ENCODE results near the gene ACVR1B. TPM values are rescaled to one million over a fixed set of nuclear protein-coding genes. Genes with fewer than 3 reads are reported as not detected.

Gene ACVR1B
- total RNA-seq (25.4 and 33.7 TPM in 2 replicates), polyA plus RNA-seq (25.5 and 29.0 TPM in 2 replicates), polyA minus RNA-seq (54.5 and 58.3 TPM in 2 replicates), Bru-seq, nascent RNA (percentile 82 among the genes with signal in this experiment), BruChase-seq, experiment 1, labeled RNA remaining after a 6-hour chase (percentile 71 among the genes with signal in this experiment), BruChase-seq, experiment 2, labeled RNA remaining after a 2-hour chase (percentile 78 among the genes with signal in this experiment)
- 23.9 and 24.1 TPM in 2 replicates for polyA plus RNA-seq (2011; cell fraction: cytosol; rRNA removed)
- 43.8 and 45.3 TPM in 2 replicates for polyA plus RNA-seq (2011; cell fraction: nucleus; rRNA removed)
- 21.7 and 26.2 TPM in 2 replicates for polyA plus RNA-seq (2012)
- 7.4 TPM for polyA minus RNA-seq (2011; cell fraction: cytosol; rRNA and poly(A)+ RNA removed)
- polyA minus RNA-seq (2011; cell fraction: nucleus; rRNA and poly(A)+ RNA removed): 24.5 and 28.9 TPM in 2 replicates
- long read RNA-seq, partial matches to known transcripts: 0 of 7 reads
- long read RNA-seq, other reads (novel, unspliced or antisense): 6 of 7 reads

DNA sequence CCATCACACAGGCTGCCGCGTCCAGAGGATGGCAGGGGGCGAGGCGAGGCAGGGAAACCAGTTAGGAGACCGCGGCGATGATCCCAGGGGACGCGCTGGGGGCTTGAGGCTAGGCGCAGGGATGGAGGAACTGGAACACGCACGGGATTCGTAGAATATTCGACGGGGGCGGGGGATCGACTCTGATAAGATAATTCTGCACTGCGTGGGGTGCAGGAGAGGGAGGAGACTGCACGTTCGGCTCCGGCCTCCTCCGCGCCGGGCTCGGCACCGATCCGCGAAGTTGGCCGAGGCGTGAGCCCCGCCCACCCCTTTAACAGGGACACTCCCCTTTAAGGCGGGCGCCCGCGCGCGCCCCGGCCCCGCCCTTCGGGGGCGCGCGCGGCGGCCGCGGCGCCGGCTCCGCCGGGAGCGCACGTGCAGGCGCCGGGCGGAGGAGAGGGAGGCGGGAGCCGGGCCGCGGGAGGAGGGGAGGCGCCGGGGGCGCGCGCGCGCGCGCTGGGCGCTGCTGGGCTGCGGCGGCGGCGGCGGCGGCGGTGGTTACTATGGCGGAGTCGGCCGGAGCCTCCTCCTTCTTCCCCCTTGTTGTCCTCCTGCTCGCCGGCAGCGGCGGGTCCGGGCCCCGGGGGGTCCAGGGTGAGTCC, at the start of gene ACVR1B:
ACVR1B (plus strand) TSS at position 501 of the 644 bp plus-strand sequence; CDS start at position 546, 45 bp downstream.
- H4K20me1 ChIP-seq (replicated peaks; ENCODE audit: control insufficient read depth, extremely low read depth, insufficient read depth, low read length): peaks cover 2% of the 10 kb centered on the region
- TF ChIP-seq FOS (IDR thresholded peaks at IDR 0.05; ENCODE audit: borderline replicate concordance, insufficient read depth, low read length) (no peak), POLR2A (IDR thresholded peaks at IDR 0.05; ENCODE audit: low read depth, low read length) (peak; percentile 54), POLR2AphosphoS5 (IDR thresholded peaks at IDR 0.05; ENCODE audit: insufficient read depth, low read depth, low read length) (peak; percentile 39), GATA2 (IDR thresholded peaks at IDR 0.05; ENCODE audit: insufficient read depth, insufficient read length, low read depth, low read length) (peak; percentile 30)
- POLR2A ChIA-PET: no interaction called here
- no peaks in the 10 kb centered on the region for H3K9me3 ChIP-seq (replicated peaks; ENCODE audit: control insufficient read depth, insufficient read depth, low read length)
- peak within 1 kb of the TSS; percentile 77 for H3K9ac ChIP-seq (replicated peaks; ENCODE audit: extremely low read depth, insufficient read depth, low read length)
- peak within 1 kb of the TSS; percentile 97 for H2AFZ ChIP-seq (ENCODE audit: low read depth, low read length)
- H3K4me2 ChIP-seq (ENCODE audit: insufficient read depth, low read length): peak within 1 kb of the TSS; percentile 92
- H3K27ac ChIP-seq (ENCODE audit: insufficient read depth, low read depth, low read length): peak within 1 kb of the TSS; percentile 58
- peaks cover 28% of the 10 kb centered on the region for H3K4me1 ChIP-seq (ENCODE audit: control insufficient read depth, extremely low read depth, insufficient read depth, low read length)
- H3K36me3 ChIP-seq (ENCODE audit: control insufficient read depth in 2 of 2, extremely low read depth in 1 of 2, insufficient read depth in 2 of 2, low read length in 2 of 2): no peaks in the 10 kb centered on the region
- peaks cover 0 to 4% of the 10 kb centered on the region in 2 experiments for H3K27me3 ChIP-seq (ENCODE audit: control insufficient read depth in 2 of 2, insufficient read depth in 2 of 2, low read length in 2 of 2)
- BruUV-seq (replicated peaks): no TSS peak
- intact Hi-C loops (cut with micrococcal nuclease): loop anchor here (1.0 kb wide), 1 partner anchor 25 kb away; no protein-coding TSS in a partner anchor
- DNase-seq (ENCODE audit: low read depth, low spot score) (peak; percentile 92), FAIRE-seq (peak; percentile 88)
- CTCF ChIA-PET: interaction anchor here (0.5 to 3.7 kb wide), 7 partner anchors 9 to 74 kb away, joined by 3 to 24 read pairs (median 3); no protein-coding TSS in a partner anchor
- H3K4me3 ChIP-seq (replicated peaks in 1 of 3; ENCODE audit: insufficient read depth in 1 of 3, low read depth in 1 of 3, low read length in 3 of 3): peak within 1 kb of the TSS; percentile 59 to 89 (median 73)
- dilution Hi-C loops (cut with MboI; ENCODE audit: extremely low pct_ligation_motif_present, low sequenced_read_pairs): no loop called here
- H3K79me2 ChIP-seq (ENCODE audit: control insufficient read depth, insufficient read depth, low read length): peaks cover 46% of the 10 kb centered on the region
- H3K9me1 ChIP-seq (replicated peaks; ENCODE audit: control insufficient read depth, extremely low read depth, insufficient read depth, low read length): no peaks in the 10 kb centered on the region

- BruUV-seq (replicated peaks): no TSS peak
- DNase-seq (ENCODE audit: low read depth, low spot score): no peak
- TF ChIP-seq JUN (IDR thresholded peaks at IDR 0.05; ENCODE audit: borderline replicate concordance, insufficient read depth, insufficient read length, low read depth) (no peak), EZH2 (IDR thresholded peaks at IDR 0.05; ENCODE audit: borderline replicate concordance, low read depth, low read length, severe bottlenecking) (no peak), MYC (IDR thresholded peaks at IDR 0.05; ENCODE audit: low read depth, low read length) (no peak), POLR2AphosphoS5 (IDR thresholded peaks at IDR 0.05; ENCODE audit: insufficient read depth, low read depth, low read length) (no peak), FOS (IDR thresholded peaks at IDR 0.05; ENCODE audit: borderline replicate concordance, insufficient read depth, low read length) (no peak), POLR2A (IDR thresholded peaks at IDR 0.05; ENCODE audit: low read depth, low read length) (no peak), GATA2 (IDR thresholded peaks at IDR 0.05; ENCODE audit: insufficient read depth, insufficient read length, low read depth, low read length) (no peak)
- TF ChIP-seq, protein P1, sequence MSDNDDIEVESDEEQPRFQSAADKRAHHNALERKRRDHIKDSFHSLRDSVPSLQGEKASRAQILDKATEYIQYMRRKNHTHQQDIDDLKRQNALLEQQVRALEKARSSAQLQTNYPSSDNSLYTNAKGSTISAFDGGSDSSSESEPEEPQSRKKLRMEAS (IDR thresholded peaks at IDR 0.05; ENCODE audit: insufficient read depth, insufficient read length): no peak
- TF ChIP-seq, protein P2, sequence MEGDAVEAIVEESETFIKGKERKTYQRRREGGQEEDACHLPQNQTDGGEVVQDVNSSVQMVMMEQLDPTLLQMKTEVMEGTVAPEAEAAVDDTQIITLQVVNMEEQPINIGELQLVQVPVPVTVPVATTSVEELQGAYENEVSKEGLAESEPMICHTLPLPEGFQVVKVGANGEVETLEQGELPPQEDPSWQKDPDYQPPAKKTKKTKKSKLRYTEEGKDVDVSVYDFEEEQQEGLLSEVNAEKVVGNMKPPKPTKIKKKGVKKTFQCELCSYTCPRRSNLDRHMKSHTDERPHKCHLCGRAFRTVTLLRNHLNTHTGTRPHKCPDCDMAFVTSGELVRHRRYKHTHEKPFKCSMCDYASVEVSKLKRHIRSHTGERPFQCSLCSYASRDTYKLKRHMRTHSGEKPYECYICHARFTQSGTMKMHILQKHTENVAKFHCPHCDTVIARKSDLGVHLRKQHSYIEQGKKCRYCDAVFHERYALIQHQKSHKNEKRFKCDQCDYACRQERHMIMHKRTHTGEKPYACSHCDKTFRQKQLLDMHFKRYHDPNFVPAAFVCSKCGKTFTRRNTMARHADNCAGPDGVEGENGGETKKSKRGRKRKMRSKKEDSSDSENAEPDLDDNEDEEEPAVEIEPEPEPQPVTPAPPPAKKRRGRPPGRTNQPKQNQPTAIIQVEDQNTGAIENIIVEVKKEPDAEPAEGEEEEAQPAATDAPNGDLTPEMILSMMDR (IDR thresholded peaks at IDR 0.05; ENCODE audit: extremely low read depth in 1 of 2, insufficient read depth in 1 of 2, low read depth in 1 of 2, low read length in 2 of 2): no peak
Observed at GRCh38 chr12:51901881-51902280, 49.6 kb upstream of the ACVR1B start.

More at GRCh38 chr12:51901881-51902280, 49.6 kb upstream of the ACVR1B start:
- no peak overlapping the region for H3K4me2 ChIP-seq (ENCODE audit: insufficient read depth, low read length)
- no peaks in the 10 kb centered on the region for H3K79me2 ChIP-seq (ENCODE audit: control insufficient read depth, insufficient read depth, low read length)
- no peak overlapping the region for H2AFZ ChIP-seq (ENCODE audit: low read depth, low read length)
- no peak overlapping the region for H3K9ac ChIP-seq (replicated peaks; ENCODE audit: extremely low read depth, insufficient read depth, low read length)
- peaks cover 66% of the 10 kb centered on the region for H3K4me1 ChIP-seq (ENCODE audit: control insufficient read depth, extremely low read depth, insufficient read depth, low read length)
- ChIA-PET CTCF (interaction anchor here (10.5 kb wide), 1 partner anchor 20 kb away, joined by 393 read pairs; no protein-coding TSS in a partner anchor), POLR2A (no interaction called here)
- H3K27ac ChIP-seq (ENCODE audit: insufficient read depth, low read depth, low read length): no peak overlapping the region
- H3K4me3 ChIP-seq (replicated peaks in 1 of 3; ENCODE audit: insufficient read depth in 1 of 3, low read depth in 1 of 3, low read length in 3 of 3): no peak overlapping the region
- H3K27me3 ChIP-seq (ENCODE audit: control insufficient read depth in 2 of 2, insufficient read depth in 2 of 2, low read length in 2 of 2): no peaks in the 10 kb centered on the region
- intact Hi-C loops (cut with micrococcal nuclease): no loop called here
- no peaks in the 10 kb centered on the region for H4K20me1 ChIP-seq (replicated peaks; ENCODE audit: control insufficient read depth, extremely low read depth, insufficient read depth, low read length)
- FAIRE-seq: no peak
- dilution Hi-C loops (cut with MboI; ENCODE audit: extremely low pct_ligation_motif_present, low sequenced_read_pairs): no loop called here
- H3K36me3 ChIP-seq (ENCODE audit: control insufficient read depth in 2 of 2, extremely low read depth in 1 of 2, insufficient read depth in 2 of 2, low read length in 2 of 2): no peaks in the 10 kb centered on the region
- no peaks in the 10 kb centered on the region for H3K9me3 ChIP-seq (replicated peaks; ENCODE audit: control insufficient read depth, insufficient read depth, low read length)
- no peaks in the 10 kb centered on the region for H3K9me1 ChIP-seq (replicated peaks; ENCODE audit: control insufficient read depth, extremely low read depth, insufficient read depth, low read length)
